ENCODE data around the gene CRIP2. TPM values are rescaled to one million over a fixed set of nuclear protein-coding genes. Genes with fewer than 3 reads are reported as not detected.

Gene CRIP2
- polyA plus RNA-seq, 1 donor from 2014 or later = 214 TPM

- Histone ChIP-seq H3K9me2 (ENCODE audit: insufficient read depth, low read length) (no peaks in the 10 kb centered on the region), H3K27me3 (ENCODE audit: insufficient read depth, low read depth, low read length) (no peaks in the 10 kb centered on the region), H3F3A (ENCODE audit: insufficient read depth, low read length, poor library complexity, severe bottlenecking) (no peaks in the 10 kb centered on the region), H3K79me2 (replicated peaks; ENCODE audit: insufficient read depth, low read length) (no peaks in the 10 kb centered on the region), H3K9me3 (ENCODE audit: low read length) (no peaks in the 10 kb centered on the region), H3K4me2 (ENCODE audit: low read length) (no peak overlapping the region), H3K4me3 (ENCODE audit: low read length) (no peak overlapping the region), H2AFZ (ENCODE audit: low read depth, low read length) (no peak overlapping the region), H3K36me3 (ENCODE audit: insufficient read depth, low read length) (no peaks in the 10 kb centered on the region), H3K27ac (ENCODE audit: low read length) (no peak overlapping the region), H4K20me1 (ENCODE audit: insufficient read depth) (no peaks in the 10 kb centered on the region), H3K9ac (ENCODE audit: low read length) (no peak overlapping the region)
- TF ChIP-seq POLR2AphosphoS5 (IDR thresholded peaks at IDR 0.05) (no peak), EZH2 (IDR thresholded peaks at IDR 0.05; ENCODE audit: borderline replicate concordance, insufficient read depth, low read length, poor library complexity, severe bottlenecking) (no peak)
These were observed 29.3 kb upstream of the CRIP2 start for GRCh38 chr14:105445290-105445689.

DNA sequence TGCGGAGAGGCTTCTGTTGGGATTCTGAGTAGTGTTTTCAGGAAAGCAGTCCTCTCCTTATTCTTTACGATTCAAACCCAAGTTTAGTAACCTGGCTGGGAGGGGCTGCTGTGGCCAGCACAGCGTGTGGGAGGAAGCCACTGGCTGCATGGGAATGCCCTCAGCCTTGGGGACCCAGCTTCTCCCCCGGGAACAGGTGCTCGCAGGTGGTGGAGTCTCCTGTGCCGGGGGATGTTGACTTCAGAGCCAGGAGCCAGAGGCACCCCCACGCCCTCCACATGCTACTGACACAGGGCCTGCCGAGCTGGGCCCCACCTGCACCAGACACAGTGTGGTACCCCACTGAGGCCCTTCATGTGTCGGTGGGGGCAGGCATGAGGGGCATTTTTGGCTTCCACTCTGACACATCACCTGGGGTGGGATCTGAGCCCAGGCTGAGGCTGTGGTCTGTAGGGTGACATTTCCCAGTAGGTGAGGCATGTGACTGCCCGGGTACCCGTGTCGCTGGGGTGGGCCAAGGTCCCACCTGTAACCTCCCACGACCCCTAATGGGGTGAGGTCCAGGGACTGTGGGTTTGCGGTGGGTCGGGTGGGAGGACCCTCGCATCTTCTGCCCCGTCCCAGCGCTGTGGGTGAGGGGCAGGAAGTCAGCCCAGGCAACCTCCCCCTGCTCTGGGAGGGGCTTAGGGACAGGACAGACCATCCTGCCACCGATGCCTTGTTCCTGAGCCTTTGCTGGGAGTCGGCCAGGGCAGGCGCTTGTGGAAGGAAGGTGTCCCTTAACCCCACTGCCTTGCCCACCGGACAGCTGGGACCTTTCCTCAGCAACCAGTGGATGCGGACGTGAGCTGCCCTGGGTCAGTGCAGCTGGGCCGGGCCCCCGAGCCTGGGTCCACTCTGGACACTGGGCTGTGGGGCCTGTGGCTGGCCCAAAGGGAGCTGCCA, 28.4 kb upstream of the CRIP2 start:
- no peaks in the 10 kb centered on the region for H4K20me1 ChIP-seq (ENCODE audit: insufficient read depth)
- no peaks in the 10 kb centered on the region for H3K9me2 ChIP-seq (ENCODE audit: insufficient read depth, low read length)
- H3K4me2 ChIP-seq (ENCODE audit: low read length) = no peak overlapping the region
- TF ChIP-seq, protein P1, sequence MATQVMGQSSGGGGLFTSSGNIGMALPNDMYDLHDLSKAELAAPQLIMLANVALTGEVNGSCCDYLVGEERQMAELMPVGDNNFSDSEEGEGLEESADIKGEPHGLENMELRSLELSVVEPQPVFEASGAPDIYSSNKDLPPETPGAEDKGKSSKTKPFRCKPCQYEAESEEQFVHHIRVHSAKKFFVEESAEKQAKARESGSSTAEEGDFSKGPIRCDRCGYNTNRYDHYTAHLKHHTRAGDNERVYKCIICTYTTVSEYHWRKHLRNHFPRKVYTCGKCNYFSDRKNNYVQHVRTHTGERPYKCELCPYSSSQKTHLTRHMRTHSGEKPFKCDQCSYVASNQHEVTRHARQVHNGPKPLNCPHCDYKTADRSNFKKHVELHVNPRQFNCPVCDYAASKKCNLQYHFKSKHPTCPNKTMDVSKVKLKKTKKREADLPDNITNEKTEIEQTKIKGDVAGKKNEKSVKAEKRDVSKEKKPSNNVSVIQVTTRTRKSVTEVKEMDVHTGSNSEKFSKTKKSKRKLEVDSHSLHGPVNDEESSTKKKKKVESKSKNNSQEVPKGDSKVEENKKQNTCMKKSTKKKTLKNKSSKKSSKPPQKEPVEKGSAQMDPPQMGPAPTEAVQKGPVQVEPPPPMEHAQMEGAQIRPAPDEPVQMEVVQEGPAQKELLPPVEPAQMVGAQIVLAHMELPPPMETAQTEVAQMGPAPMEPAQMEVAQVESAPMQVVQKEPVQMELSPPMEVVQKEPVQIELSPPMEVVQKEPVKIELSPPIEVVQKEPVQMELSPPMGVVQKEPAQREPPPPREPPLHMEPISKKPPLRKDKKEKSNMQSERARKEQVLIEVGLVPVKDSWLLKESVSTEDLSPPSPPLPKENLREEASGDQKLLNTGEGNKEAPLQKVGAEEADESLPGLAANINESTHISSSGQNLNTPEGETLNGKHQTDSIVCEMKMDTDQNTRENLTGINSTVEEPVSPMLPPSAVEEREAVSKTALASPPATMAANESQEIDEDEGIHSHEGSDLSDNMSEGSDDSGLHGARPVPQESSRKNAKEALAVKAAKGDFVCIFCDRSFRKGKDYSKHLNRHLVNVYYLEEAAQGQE (IDR thresholded peaks at IDR 0.05; ENCODE audit: borderline replicate concordance) = no peak
- TF ChIP-seq RAD21 (conservative IDR thresholded peaks at IDR 0.05) (no peak), MXI1 (conservative IDR thresholded peaks at IDR 0.05; ENCODE audit: poor library complexity, severe bottlenecking) (no peak), TAF1 (IDR thresholded peaks at IDR 0.05; ENCODE audit: low read depth) (no peak), POLR2AphosphoS5 (IDR thresholded peaks at IDR 0.05) (no peak), EZH2 (IDR thresholded peaks at IDR 0.05; ENCODE audit: borderline replicate concordance, insufficient read depth, low read length, poor library complexity, severe bottlenecking) (no peak), EP300 (conservative IDR thresholded peaks at IDR 0.05; ENCODE audit: poor library complexity, severe bottlenecking) (no peak), SMC3 (conservative IDR thresholded peaks at IDR 0.05; ENCODE audit: poor library complexity) (no peak)
- H2AFZ ChIP-seq (ENCODE audit: low read depth, low read length) = no peak overlapping the region
- H3K9ac ChIP-seq (ENCODE audit: low read length) = no peak overlapping the region
- H3F3A ChIP-seq (ENCODE audit: insufficient read depth, low read length, poor library complexity, severe bottlenecking) = no peaks in the 10 kb centered on the region
- no peaks in the 10 kb centered on the region for H3K27me3 ChIP-seq (ENCODE audit: insufficient read depth, low read depth, low read length)
- no peaks in the 10 kb centered on the region for H3K9me3 ChIP-seq (ENCODE audit: low read length)
- no peaks in the 10 kb centered on the region for H3K36me3 ChIP-seq (ENCODE audit: insufficient read depth, low read length)
- no peak overlapping the region for H3K4me3 ChIP-seq (ENCODE audit: low read length)
- H3K27ac ChIP-seq (ENCODE audit: low read length) = no peak overlapping the region
- no peaks in the 10 kb centered on the region for H3K79me2 ChIP-seq (replicated peaks; ENCODE audit: insufficient read depth, low read length)

- H3K9me3 ChIP-seq (ENCODE audit: low read length) = no peaks in the 10 kb centered on the region
- no peak overlapping the region for H3K4me2 ChIP-seq (ENCODE audit: low read length)
- no peaks in the 10 kb centered on the region for H3K36me3 ChIP-seq (ENCODE audit: insufficient read depth, low read length)
- H3K27me3 ChIP-seq (ENCODE audit: insufficient read depth, low read depth, low read length) = no peaks in the 10 kb centered on the region
- H3K27ac ChIP-seq (ENCODE audit: low read length) = no peak overlapping the region
- no peaks in the 10 kb centered on the region for H3K9me2 ChIP-seq (ENCODE audit: insufficient read depth, low read length)
- no peak overlapping the region for H3K4me3 ChIP-seq (ENCODE audit: low read length)
- no peaks in the 10 kb centered on the region for H3K79me2 ChIP-seq (replicated peaks; ENCODE audit: insufficient read depth, low read length)
- no peaks in the 10 kb centered on the region for H4K20me1 ChIP-seq (ENCODE audit: insufficient read depth)
- no peak overlapping the region for H3K9ac ChIP-seq (ENCODE audit: low read length)
- H2AFZ ChIP-seq (ENCODE audit: low read depth, low read length) = no peak overlapping the region
- H3F3A ChIP-seq (ENCODE audit: insufficient read depth, low read length, poor library complexity, severe bottlenecking) = no peaks in the 10 kb centered on the region
- TF ChIP-seq RAD21 (conservative IDR thresholded peaks at IDR 0.05) (no peak), SMC3 (conservative IDR thresholded peaks at IDR 0.05; ENCODE audit: poor library complexity) (no peak), EP300 (conservative IDR thresholded peaks at IDR 0.05; ENCODE audit: poor library complexity, severe bottlenecking) (no peak), TAF1 (IDR thresholded peaks at IDR 0.05; ENCODE audit: low read depth) (no peak), EZH2 (IDR thresholded peaks at IDR 0.05; ENCODE audit: borderline replicate concordance, insufficient read depth, low read length, poor library complexity, severe bottlenecking) (no peak), MXI1 (conservative IDR thresholded peaks at IDR 0.05; ENCODE audit: poor library complexity, severe bottlenecking) (no peak), POLR2AphosphoS5 (IDR thresholded peaks at IDR 0.05) (no peak)
- TF ChIP-seq, protein P2, sequence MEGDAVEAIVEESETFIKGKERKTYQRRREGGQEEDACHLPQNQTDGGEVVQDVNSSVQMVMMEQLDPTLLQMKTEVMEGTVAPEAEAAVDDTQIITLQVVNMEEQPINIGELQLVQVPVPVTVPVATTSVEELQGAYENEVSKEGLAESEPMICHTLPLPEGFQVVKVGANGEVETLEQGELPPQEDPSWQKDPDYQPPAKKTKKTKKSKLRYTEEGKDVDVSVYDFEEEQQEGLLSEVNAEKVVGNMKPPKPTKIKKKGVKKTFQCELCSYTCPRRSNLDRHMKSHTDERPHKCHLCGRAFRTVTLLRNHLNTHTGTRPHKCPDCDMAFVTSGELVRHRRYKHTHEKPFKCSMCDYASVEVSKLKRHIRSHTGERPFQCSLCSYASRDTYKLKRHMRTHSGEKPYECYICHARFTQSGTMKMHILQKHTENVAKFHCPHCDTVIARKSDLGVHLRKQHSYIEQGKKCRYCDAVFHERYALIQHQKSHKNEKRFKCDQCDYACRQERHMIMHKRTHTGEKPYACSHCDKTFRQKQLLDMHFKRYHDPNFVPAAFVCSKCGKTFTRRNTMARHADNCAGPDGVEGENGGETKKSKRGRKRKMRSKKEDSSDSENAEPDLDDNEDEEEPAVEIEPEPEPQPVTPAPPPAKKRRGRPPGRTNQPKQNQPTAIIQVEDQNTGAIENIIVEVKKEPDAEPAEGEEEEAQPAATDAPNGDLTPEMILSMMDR (IDR thresholded peaks at IDR 0.05; ENCODE audit: poor library complexity, severe bottlenecking) = no peak
- TF ChIP-seq, protein P1 (IDR thresholded peaks at IDR 0.05; ENCODE audit: borderline replicate concordance) = no peak
These were observed 27.6 kb upstream of the CRIP2 start for GRCh38 chr14:105446971-105447370.

Measured in neural cell (in vitro differentiated cells).